ENCODE measurements around the gene UTP25. TPM values are rescaled to one million over a fixed set of nuclear protein-coding genes. Genes with fewer than 3 reads are reported as not detected.

Gene UTP25
- total RNA-seq, 2 donors from 2014 or later, result 6.4 to 19.1 TPM

GRCh38 chr1:209830722-209831121 is 3.0 kb downstream of the UTP25 start:
- intact Hi-C loops (cut with DNase I), result no loop called here
- no peak for DNase-seq (ENCODE audit: low spot score)

- DNase-seq (ENCODE audit: low spot score), result no peak
- intact Hi-C loops (cut with DNase I), result no loop called here
These were observed 3.8 kb downstream of the UTP25 start for GRCh38 chr1:209831615-209832014.

- intact Hi-C loops (cut with DNase I), result no loop called here
- DNase-seq (ENCODE audit: low spot score), result no peak
These were observed 8.1 kb downstream of the UTP25 start for GRCh38 chr1:209835782-209836298.

GRCh38 chr1:209837671-209838070 is 9.9 kb downstream of the UTP25 start:
- intact Hi-C loops (cut with DNase I), result no loop called here
- no peak for DNase-seq (ENCODE audit: low spot score)

GRCh38 chr1:209838537-209838936 is 10.8 kb downstream of the UTP25 start:
- intact Hi-C loops (cut with DNase I), result no loop called here
- DNase-seq (ENCODE audit: low spot score), result no peak

GRCh38 chr1:209839875-209840546 is 12.2 kb downstream of the UTP25 start:
- DNase-seq (ENCODE audit: low spot score), result no peak
- intact Hi-C loops (cut with DNase I), result no loop called here

GRCh38 chr1:209840611-209841010 is 12.8 kb downstream of the UTP25 start:
- DNase-seq (ENCODE audit: low spot score), result no peak
- intact Hi-C loops (cut with DNase I), result no loop called here

GRCh38 chr1:209844695-209845407 is 17.1 kb downstream of the UTP25 start:
- intact Hi-C loops (cut with DNase I), result no loop called here
- DNase-seq (ENCODE audit: low spot score), result no peak

GRCh38 chr1:209845408-209845725 is 17.6 kb downstream of the UTP25 start:
- no peak for DNase-seq (ENCODE audit: low spot score)
- intact Hi-C loops (cut with DNase I), result no loop called here

- intact Hi-C loops (cut with DNase I), result no loop called here
- no peak for DNase-seq (ENCODE audit: low spot score)
These were observed 21.6 kb downstream of the UTP25 start for GRCh38 chr1:209849388-209849787.

- intact Hi-C loops (cut with DNase I), result no loop called here
- no peak for DNase-seq (ENCODE audit: low spot score)
These were observed 22.7 kb downstream of the UTP25 start for GRCh38 chr1:209850342-209850979.

- DNase-seq (ENCODE audit: low spot score), result no peak
- intact Hi-C loops (cut with DNase I), result no loop called here
These were observed 25.9 kb downstream of the UTP25 start for GRCh38 chr1:209853676-209854075.

- no peak for DNase-seq (ENCODE audit: low spot score)
- intact Hi-C loops (cut with DNase I), result no loop called here
These were observed 26.4 kb downstream of the UTP25 start for GRCh38 chr1:209854196-209854595.

GRCh38 chr1:209855006-209855405 is 27.2 kb downstream of the UTP25 start:
- no peak for DNase-seq (ENCODE audit: low spot score)
- intact Hi-C loops (cut with DNase I), result no loop called here

- DNase-seq (ENCODE audit: low spot score), result no peak
- intact Hi-C loops (cut with DNase I), result no loop called here
These were observed 27.9 kb downstream of the UTP25 start for GRCh38 chr1:209855623-209856022.

GRCh38 chr1:209858561-209859103 is 30.9 kb downstream of the UTP25 start:
- no peak for DNase-seq (ENCODE audit: low spot score)
- intact Hi-C loops (cut with DNase I), result no loop called here

- peak; percentile 90 for DNase-seq (ENCODE audit: low spot score)
- intact Hi-C loops (cut with DNase I), result loop anchor here (5.0 kb wide), 1 partner anchor 127 kb away; no protein-coding TSS in a partner anchor
These were observed 32.6 kb downstream of the UTP25 start for GRCh38 chr1:209860293-209860881.

- intact Hi-C loops (cut with DNase I), result loop anchor here (1.0 to 5.0 kb wide), 2 partner anchors 20 to 126 kb away; no protein-coding TSS in a partner anchor
- DNase-seq (ENCODE audit: low spot score), result no peak
These were observed 33.5 kb downstream of the UTP25 start for GRCh38 chr1:209861242-209861641.
